GM23338 (cell line): ENCODE measurements around the gene MS4A18. TPM values are rescaled to one million over a fixed set of nuclear protein-coding genes. Genes with fewer than 3 reads are reported as not detected.

Source experiments
- ATAC-seq: fragments of 200-7000 bp; cut with Tn5 transposase; 3 replicates; pipeline ENCODE4 v1.9.1; 2020
- DNase-seq: peaks from one replicate; pipeline ENCODE4 v3.0.0-alpha.2; 2015; ENCODE audit warnings: low spot score
- H2AFZ ChIP-seq: fragments of 200-600 bp; sonication (generic); 2 replicates; pipeline ENCODE4 v1.8.0; 2016; ENCODE audit warnings: antibody characterized with exemption, mild to moderate bottlenecking, moderate library complexity
- H3F3A ChIP-seq: fragments of 200-600 bp; sonication (generic); replicated peaks from 2 replicates; pipeline ENCODE4 v1.8.0; 2017; ENCODE audit warnings: antibody characterized with exemption, mixed run types, low read depth
- H3K27ac ChIP-seq: fragments of 200-600 bp; sonication (generic); 2 replicates; pipeline ENCODE4 v1.6.1; 2016; ENCODE audit warnings: low read depth
- H3K27me3 ChIP-seq: fragments of 200-600 bp; sonication (generic); 2 replicates; pipeline ENCODE4 v1.8.0; 2016; ENCODE audit warnings: mild to moderate bottlenecking, mixed run types, moderate library complexity; ENCODE audit not compliant: insufficient read depth
- H3K36me3 ChIP-seq: fragments of 200-600 bp; sonication (generic); 2 replicates; pipeline ENCODE4 v1.8.0; 2016; ENCODE audit warnings: mild to moderate bottlenecking; ENCODE audit not compliant: insufficient read depth
- H3K4me1 ChIP-seq: fragments of 200-600 bp; sonication (generic); 2 replicates; pipeline ENCODE4 v1.8.0; 2016; ENCODE audit warnings: mild to moderate bottlenecking, moderate library complexity; ENCODE audit not compliant: insufficient read depth
- H3K4me2 ChIP-seq: fragments of 200-600 bp; sonication (generic); 2 replicates; pipeline ENCODE4 v1.7.1; 2017; ENCODE audit warnings: mixed run types
- H3K4me3 ChIP-seq: fragments of 200-600 bp; sonication (generic); 2 replicates; pipeline ENCODE4 v1.6.1; 2016; ENCODE audit warnings: mixed run types
- H3K79me2 ChIP-seq: fragments of 200-600 bp; sonication (generic); replicated peaks from 2 replicates; pipeline ENCODE4 v1.8.0; 2017; ENCODE audit warnings: mild to moderate bottlenecking; ENCODE audit not compliant: insufficient read depth
- H3K9me2 ChIP-seq: fragments of 200-600 bp; sonication (generic); 2 replicates; pipeline ENCODE4 v1.8.0; 2017; ENCODE audit not compliant: insufficient read depth
- H4K20me1 ChIP-seq: fragments of 200-600 bp; sonication (generic); replicated peaks from 2 replicates; pipeline ENCODE4 v1.8.0; 2017; ENCODE audit warnings: mild to moderate bottlenecking; ENCODE audit not compliant: insufficient read depth
- H3K27ac Mint-ChIP-seq: 2 replicates; pipeline ENCODE4 v1.8.0; 2020; ENCODE audit warnings: inconsistent platforms, mild to moderate bottlenecking, moderate library complexity, mixed read lengths
- H3K27me3 Mint-ChIP-seq: 3 replicates; pipeline ENCODE4 v1.8.0; 2022; ENCODE audit warnings: low read depth, mild to moderate bottlenecking, moderate library complexity, mixed read lengths, inconsistent platforms; ENCODE audit not compliant: insufficient read depth, poor library complexity
- H3K36me3 Mint-ChIP-seq: 3 replicates; pipeline ENCODE4 v1.8.0; 2021; ENCODE audit warnings: low read depth, mild to moderate bottlenecking, inconsistent platforms, moderate library complexity, mixed read lengths
- H3K4me1 Mint-ChIP-seq: 3 replicates; pipeline ENCODE4 v1.8.0; 2020; ENCODE audit warnings: mild to moderate bottlenecking, inconsistent platforms, mixed read lengths
- H3K4me3 Mint-ChIP-seq: 3 replicates; pipeline ENCODE4 v1.8.0; 2021; ENCODE audit warnings: moderate library complexity, mild to moderate bottlenecking, inconsistent platforms, mixed read lengths
- H3K9me3 Mint-ChIP-seq: 3 replicates; pipeline ENCODE4 v1.8.0; 2020; ENCODE audit warnings: moderate library complexity, mild to moderate bottlenecking, inconsistent platforms, mixed read lengths
- CREB1 ChIP-seq: fragments of 250-450 bp; sonication (Bioruptor Pico); IDR thresholded peaks from 2 replicates; pipeline ENCODE4 v1.5.0; 2020; ENCODE audit warnings: low read depth, mild to moderate bottlenecking, moderate library complexity
- CTCF ChIP-seq, 2 experiments: fragments of 200-600 bp in 1 of 2; sonication (generic) in 1 of 2; conservative IDR thresholded peaks; 2 replicates each; pipeline versions ENCODE4 v1.5.1 to v1.6.1; 2016 to 2017; ENCODE audit warnings: antibody characterized with exemption in 2 of 2, low read depth in 2 of 2, mild to moderate bottlenecking in 2 of 2, moderate library complexity in 1 of 2
- ETS1 ChIP-seq: IDR thresholded peaks from 2 replicates; pipeline ENCODE4 v1.6.1; 2016; ENCODE audit warnings: antibody characterized with exemption
- EZH2 ChIP-seq: fragments of 200-600 bp; sonication (generic); IDR thresholded peaks from one replicate; pipeline ENCODE4 v1.8.0; 2017; ENCODE audit warnings: antibody characterized with exemption, mild to moderate bottlenecking, low read depth; ENCODE audit not compliant: unreplicated experiment
- EZH2phosphoT487 ChIP-seq: fragments of 200-600 bp; sonication (generic); IDR thresholded peaks from one replicate; pipeline ENCODE4 v1.8.1; 2018; ENCODE audit warnings: antibody characterized with exemption; ENCODE audit not compliant: unreplicated experiment
- JUNB ChIP-seq: IDR thresholded peaks from one replicate; pipeline ENCODE4 v1.6.1; 2016; ENCODE audit warnings: antibody characterized with exemption; ENCODE audit not compliant: unreplicated experiment
- NANOG ChIP-seq: IDR thresholded peaks from 2 replicates; pipeline ENCODE4 v1.6.1; 2016; ENCODE audit warnings: antibody characterized with exemption, borderline replicate concordance
- POLR2AphosphoS5 ChIP-seq: IDR thresholded peaks from 2 replicates; pipeline ENCODE4 v1.6.1; 2016; ENCODE audit warnings: antibody characterized with exemption, low read depth
- REST ChIP-seq: IDR thresholded peaks from one replicate; pipeline ENCODE4 v1.6.1; 2018; ENCODE audit warnings: antibody characterized with exemption; ENCODE audit not compliant: unreplicated experiment
- STAT1 ChIP-seq: IDR thresholded peaks from one replicate; pipeline ENCODE4 v1.6.1; 2016; ENCODE audit warnings: antibody characterized with exemption; ENCODE audit not compliant: unreplicated experiment
- ZNF114 ChIP-seq: fragments of 250-450 bp; sonication (Bioruptor Pico); IDR thresholded peaks from 2 replicates; pipeline ENCODE4 v1.5.0; 2020; ENCODE audit warnings: mild to moderate bottlenecking, moderate library complexity
- ZNF331 ChIP-seq: fragments of 250-450 bp; sonication (Bioruptor Pico); IDR thresholded peaks from 2 replicates; pipeline ENCODE4 v1.5.0; 2020; ENCODE audit warnings: low read depth, mild to moderate bottlenecking, moderate library complexity
- polyA plus RNA-seq: library from polyadenylated mRNA; unstranded; fragments of >200 nt; fragmentation: Nextera tagmentation; extraction: Ambion mirVana; gene quantifications from 2 replicates; pipeline ENCODE4 v1.2.1, GENCODE V29; 2016
- total RNA-seq: library from RNA; depleted of rRNA; stranded (reverse); fragments of >200 nt; shearing (Covaris generic); gene quantifications from 2 replicates; pipeline ENCODE4 v1.2.3, GENCODE V29; 2014

MS4A18 gene
- total and polyA plus RNA-seq, 2 experiments from 2014 or later: not detected

- TF ChIP-seq CTCF (conservative IDR thresholded peaks at IDR 0.05; ENCODE audit: low read depth in 2 of 2) (no peak), JUNB (no peak), NANOG (no peak), ZNF331 (CRISPR knock-in tag) (no peak), REST (no peak), EZH2 (no peak), CREB1 (CRISPR knock-in tag) (no peak), STAT1 (no peak), ETS1 (no peak), EZH2phosphoT487 (no peak), ZNF114 (no peak)
These were observed 22.9 kb downstream of the MS4A18 start (continued) for GRCh38 chr11:60747359-60747873.

GRCh38 chr11:60748225-60748624, 23.7 kb downstream of the MS4A18 start:
- Histone ChIP-seq H3F3A (no peaks in the 10 kb centered on the region), H3K27ac (no peak overlapping the region), H3K79me2 (no peaks in the 10 kb centered on the region), H3K9me2 (no peaks in the 10 kb centered on the region), H3K4me1 (no peaks in the 10 kb centered on the region), H3K36me3 (no peaks in the 10 kb centered on the region), H3K27me3 (no peaks in the 10 kb centered on the region), H3K4me2 (no peak overlapping the region), H4K20me1 (no peaks in the 10 kb centered on the region), H2AFZ (no peak overlapping the region), H3K4me3 (no peak overlapping the region)
- H3K36me3 Mint-ChIP-seq: no peaks in the 10 kb centered on the region; the same call in 1 of the 3 replicates
- TF ChIP-seq JUNB (no peak), ZNF114 (no peak), POLR2AphosphoS5 (no peak), STAT1 (no peak), EZH2phosphoT487 (no peak), CREB1 (CRISPR knock-in tag) (no peak)
- H3K27ac Mint-ChIP-seq: no peak overlapping the region
- H3K27me3 Mint-ChIP-seq: peaks cover 9% of the 10 kb centered on the region
- ATAC-seq (no peak; the same call in 2 of the 3 replicates), DNase-seq (no peak)
- no peaks in the 10 kb centered on the region; the same call in none of the 3 replicates for H3K9me3 Mint-ChIP-seq
- no peak overlapping the region for H3K4me3 Mint-ChIP-seq
- peaks cover 7% of the 10 kb centered on the region; the same call in 2 of the 3 replicates for H3K4me1 Mint-ChIP-seq
